HG02588 (cell line): ENCODE data around the gene RNASE7.

ENCODE experiments used
- ATAC-seq: cut with Tn5 transposase; IDR thresholded peaks from one replicate; pipeline ENCODE4 v1.9.1; 2021; ENCODE audit warnings: mild to moderate bottlenecking, moderate library complexity; ENCODE audit not compliant: unreplicated experiment

The RNASE7 gene

GRCh38 chr14:21084998-21085853 is 43.1 kb downstream of the RNASE7 start:
- no peak for ATAC-seq

GRCh38 chr14:21086908-21087293 is 44.7 kb downstream of the RNASE7 start:
- no peak for ATAC-seq

- no peak for ATAC-seq
Observed at GRCh38 chr14:21087294-21088091, 45.3 kb downstream of the RNASE7 start.

DNA sequence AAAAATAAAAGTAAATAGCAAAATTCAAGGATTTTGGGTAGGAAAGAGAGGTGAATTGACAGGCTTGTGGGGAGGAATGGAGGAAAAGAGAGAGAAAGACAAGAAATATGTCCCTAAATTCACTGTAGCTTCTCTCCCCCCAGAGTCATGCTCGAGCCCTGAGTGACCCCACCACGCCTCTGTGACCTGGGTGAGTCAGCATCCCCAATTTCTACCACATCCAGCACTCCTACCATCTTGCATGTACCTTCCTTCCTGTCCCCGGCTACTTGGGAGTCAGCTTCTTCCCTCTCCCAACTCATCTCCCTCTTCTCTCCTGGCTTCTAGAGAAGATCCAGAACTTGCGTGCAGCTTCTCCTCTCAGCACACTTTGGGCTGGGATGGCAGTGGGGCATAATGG is 46.5 kb downstream of the RNASE7 start:
- ATAC-seq: no peak

DNA sequence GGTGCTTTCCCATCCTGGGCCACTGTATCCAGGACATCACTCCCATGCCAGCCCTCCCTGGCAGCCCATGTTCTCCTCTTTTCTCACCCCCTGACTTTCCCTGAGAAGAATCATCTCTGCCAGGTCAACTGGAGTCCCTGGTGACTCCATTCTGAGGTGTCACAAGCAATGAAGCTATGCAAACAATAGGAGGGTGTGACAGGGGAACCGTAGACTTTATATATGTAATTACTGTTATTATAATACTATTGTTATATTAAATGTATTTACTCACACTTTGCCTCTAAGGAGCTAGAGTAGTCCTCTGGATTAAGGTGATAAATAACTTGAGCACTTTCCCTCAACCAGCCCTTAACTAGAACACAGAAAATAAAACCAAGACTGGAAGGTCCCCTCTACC is 47.1 kb downstream of the RNASE7 start:
- no peak for ATAC-seq

- no peak for ATAC-seq
Observed at GRCh38 chr14:21089877-21090193, 47.7 kb downstream of the RNASE7 start.

- ATAC-seq: no peak
Observed at GRCh38 chr14:21090194-21090939, 48.2 kb downstream of the RNASE7 start.

DNA sequence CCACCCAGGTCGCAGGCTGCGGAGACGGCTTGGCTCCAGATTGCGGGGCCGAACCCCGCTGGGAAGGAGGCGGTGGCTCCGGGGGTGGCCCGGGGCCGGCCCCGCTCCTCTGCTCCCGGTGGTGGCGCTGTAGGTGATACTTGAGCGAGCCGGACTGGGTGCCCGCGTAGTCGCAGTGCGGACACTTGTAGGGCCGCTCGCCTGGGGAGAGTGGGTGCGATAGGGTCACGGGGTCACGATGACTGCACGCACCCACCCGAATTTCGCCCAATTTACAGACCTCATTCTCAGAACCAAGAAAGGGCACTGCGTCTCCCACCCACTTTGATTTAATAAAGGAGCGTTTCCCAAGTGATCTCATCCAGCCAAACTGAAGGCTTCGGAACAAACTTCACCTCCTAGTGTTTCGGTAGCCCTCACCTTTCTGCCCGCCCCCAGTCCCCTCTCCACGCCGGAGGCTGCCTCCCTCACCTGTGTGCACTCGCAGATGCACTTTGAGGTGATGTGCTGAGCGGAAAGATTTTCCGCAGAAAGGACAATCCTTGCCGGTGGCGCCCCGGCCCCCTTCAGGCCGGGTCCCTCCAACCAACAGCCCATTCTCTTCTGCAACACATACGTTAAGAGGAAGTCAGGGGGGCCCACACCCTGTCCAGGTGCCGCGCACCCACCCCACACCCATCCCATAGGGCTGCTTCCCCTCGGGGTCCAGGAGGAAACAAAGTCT is 48.9 kb downstream of the RNASE7 start:
- no peak for ATAC-seq

DNA sequence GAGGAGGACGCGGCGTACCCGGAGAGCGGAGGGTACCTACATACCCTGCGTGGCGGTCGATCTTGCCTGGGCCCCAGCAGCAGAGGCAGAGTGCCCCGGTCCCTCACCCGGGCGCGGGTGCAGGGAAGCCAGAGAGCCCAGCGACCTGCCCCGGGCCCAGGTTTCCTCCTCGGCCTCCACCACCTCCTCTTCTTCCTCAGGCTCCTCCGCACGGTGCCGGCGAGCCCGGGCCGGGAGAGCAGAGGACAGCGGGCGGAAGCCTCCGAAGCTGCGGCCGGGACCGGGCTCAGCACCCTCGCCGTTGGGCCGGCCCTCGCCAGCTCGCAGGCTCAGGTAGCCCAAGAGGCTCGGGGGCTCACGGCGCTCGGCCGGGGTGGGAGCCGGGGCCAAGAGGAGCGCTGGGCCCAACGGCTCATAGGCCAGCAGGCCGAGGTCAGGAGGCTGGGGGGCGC is 49.7 kb downstream of the RNASE7 start:
- ATAC-seq: no peak

DNA sequence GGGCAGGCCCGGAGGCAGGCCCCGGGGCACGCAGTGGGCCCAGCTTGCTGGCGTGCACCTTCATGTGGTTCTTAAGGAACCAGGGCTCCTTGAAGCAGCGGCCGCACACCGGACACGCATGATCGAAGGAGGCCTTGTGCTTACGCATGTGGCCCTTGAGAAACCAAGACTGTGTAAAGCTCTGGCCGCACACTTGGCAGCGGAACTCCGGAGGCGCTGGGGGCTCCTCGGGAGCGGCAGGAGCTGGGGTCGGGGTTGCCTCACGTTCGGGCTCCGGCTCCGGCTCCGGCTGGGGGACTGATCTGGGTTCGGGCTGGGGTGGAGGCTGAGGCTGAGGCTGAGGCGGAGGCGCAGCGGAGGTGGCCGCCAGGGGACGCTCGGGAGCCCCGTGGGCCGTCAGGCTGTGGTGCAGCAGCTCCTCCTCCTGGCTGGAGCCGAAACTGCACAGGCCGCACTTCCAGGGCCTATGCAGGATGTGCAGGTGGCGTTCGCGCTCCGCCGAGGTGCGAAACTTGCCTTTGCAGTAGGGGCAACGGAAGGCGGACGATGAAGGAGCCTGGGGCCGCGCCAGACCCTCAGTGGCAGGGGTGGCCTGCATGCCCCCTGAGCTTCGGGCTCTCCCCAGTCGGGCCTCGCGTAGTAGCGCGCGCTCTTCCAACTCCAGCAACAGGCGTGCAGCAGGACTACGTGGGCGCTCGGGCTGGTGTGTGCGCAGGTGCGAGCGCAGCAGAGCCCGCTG is 50.3 kb downstream of the RNASE7 start:
- ATAC-seq: peak; percentile 93

DNA sequence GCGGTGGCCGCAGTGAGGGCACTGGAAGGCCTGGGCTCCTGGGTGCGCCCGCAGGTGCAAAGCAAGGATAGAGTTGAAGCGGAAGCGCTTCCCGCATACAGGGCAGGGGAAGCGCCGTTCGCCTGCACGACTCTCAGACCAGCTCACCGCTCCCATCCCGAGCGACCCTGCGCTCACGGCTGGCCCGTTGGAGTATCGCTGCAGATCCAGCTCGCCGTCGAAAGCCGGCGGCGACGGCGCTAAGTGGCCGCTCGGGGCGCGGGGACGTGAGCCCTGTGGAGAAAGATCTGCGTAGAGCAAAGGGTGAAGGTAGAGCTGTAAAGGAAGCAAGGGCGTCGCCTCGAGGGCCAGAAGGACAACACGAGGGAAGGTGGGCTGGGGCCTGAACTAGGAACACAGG is 50.9 kb downstream of the RNASE7 start:
- no peak for ATAC-seq
